HG03103 (cell line): ENCODE results near the gene ATG13.

Source experiments
- ATAC-seq: cut with Tn5 transposase; IDR thresholded peaks from one replicate; pipeline ENCODE4 v1.9.1; 2021; ENCODE audit warnings: low read depth; ENCODE audit not compliant: unreplicated experiment

The ATG13 gene

GRCh38 chr11:46719543-46720218, 102.3 kb downstream of the ATG13 start:
- ATAC-seq, result no peak

- no peak for ATAC-seq
Measured at GRCh38 chr11:46721286-46721685, 103.9 kb downstream of the ATG13 start.

GRCh38 chr11:46722566-46723358, 105.4 kb downstream of the ATG13 start:
- no peak for ATAC-seq

GRCh38 chr11:46723359-46723680, 106.0 kb downstream of the ATG13 start:
- ATAC-seq, result no peak

GRCh38 chr11:46724088-46724487, 106.7 kb downstream of the ATG13 start:
- ATAC-seq, result no peak
